Sigmoid colon (tissue), 7 donors: ENCODE results near the gene HELZ2. TPM values are rescaled to one million over a fixed set of nuclear protein-coding genes. Genes with fewer than 3 reads are reported as not detected.

Experiments used
- DNase-seq: peaks from one replicate; pipeline ENCODE4 v3.0.0-alpha.2; 2019
- H3K27ac ChIP-seq, 4 donors: fragments of 200-600 bp; sonication (generic); one replicate each; pipeline ENCODE4 v1.5.1; 2016 to 2019; ENCODE audit warnings: mild to moderate bottlenecking in 1 of 4
- H3K27me3 ChIP-seq, 3 donors: fragments of 200-600 bp; sonication (generic); one replicate each; pipeline ENCODE4 v1.5.1; 2019; ENCODE audit warnings: mild to moderate bottlenecking in 1 of 3
- H3K36me3 ChIP-seq, 4 donors: fragments of 200-600 bp; sonication (generic); one replicate each; pipeline ENCODE4 v1.5.1; 2016 to 2019
- H3K4me1 ChIP-seq, 4 donors: fragments of 200-600 bp; sonication (generic); one replicate each; pipeline ENCODE4 v1.5.1; 2017 to 2019
- H3K4me3 ChIP-seq, 4 donors: fragments of 200-600 bp; sonication (generic); one replicate each; pipeline ENCODE4 v1.5.1; 2017 to 2019; ENCODE audit warnings: mild to moderate bottlenecking in 2 of 4, moderate library complexity in 1 of 4
- H3K9me3 ChIP-seq, 4 donors: fragments of 200-600 bp in 3 of 4; sonication (generic) in 3 of 4; one replicate each; pipeline versions ENCODE4 v1.5.1 to v1.6.1; 2013 to 2019
- EP300 ChIP-seq, 4 donors: sonication (generic); formaldehyde crosslinking; IDR thresholded peaks; one replicate each; pipeline ENCODE4 v1.6.1; 2017; ENCODE audit warnings: antibody characterized with exemption in 4 of 4
- POLR2A ChIP-seq, 2 donors: fragments of 450-650 bp; IDR thresholded peaks; one replicate each; pipeline ENCODE4 v1.6.1; 2016; ENCODE audit warnings: antibody characterized with exemption in 2 of 2, mild to moderate bottlenecking in 2 of 2, moderate library complexity in 2 of 2
- POLR2AphosphoS5 ChIP-seq, 4 donors: sonication (generic); formaldehyde crosslinking; IDR thresholded peaks; one replicate each; pipeline ENCODE4 v1.6.1; 2017; ENCODE audit warnings: antibody characterized with exemption in 4 of 4
- WGBS, 2 donors: extraction: QIAGEN DNeasy Blood & Tissue Kit; methylation state at CpG; one replicate each; pipeline ENCODE4 v1.1.7; 2013; 5-methylcytosine and 5-hydroxymethylcytosine counted together
- intact Hi-C: fragments of 100-400 bp; cut with DNase I; formaldehyde crosslinking; loops from one replicate; pipeline ENCODE4 v1.15.1; 2023
- polyA plus RNA-seq, 3 donors: library from polyadenylated mRNA; stranded (reverse); fragments of 200-250 nt; gene quantifications; one replicate each; pipeline ENCODE4 v1.2.3, GENCODE V29; 2013
- total RNA-seq, 4 donors: library from RNA; depleted of rRNA; stranded (reverse); fragments of >200 nt; gene quantifications; one replicate each; pipeline ENCODE4 v1.1.0, GENCODE V29; 2016
- TF ChIP-seq, protein P1 (sequence below), 4 experiments: fragments of 450-650 bp in 3 of 4; fragments of 200-600 bp in 1 of 4; IDR thresholded peaks; one replicate each; pipeline ENCODE4 v1.5.1; 2016 to 2019; ENCODE audit warnings: antibody characterized with exemption in 4 of 4, mild to moderate bottlenecking in 3 of 4, moderate library complexity in 2 of 4
- donor health status: healthy with polysubstance abuse.
- donor health status: Bipolar disorder and iron deficiency.
- donor health status: healthy.

The HELZ2 gene
- total and polyA plus RNA-seq, 7 donors = 1.2 to 48.1 (median 13.6) TPM

DNA sequence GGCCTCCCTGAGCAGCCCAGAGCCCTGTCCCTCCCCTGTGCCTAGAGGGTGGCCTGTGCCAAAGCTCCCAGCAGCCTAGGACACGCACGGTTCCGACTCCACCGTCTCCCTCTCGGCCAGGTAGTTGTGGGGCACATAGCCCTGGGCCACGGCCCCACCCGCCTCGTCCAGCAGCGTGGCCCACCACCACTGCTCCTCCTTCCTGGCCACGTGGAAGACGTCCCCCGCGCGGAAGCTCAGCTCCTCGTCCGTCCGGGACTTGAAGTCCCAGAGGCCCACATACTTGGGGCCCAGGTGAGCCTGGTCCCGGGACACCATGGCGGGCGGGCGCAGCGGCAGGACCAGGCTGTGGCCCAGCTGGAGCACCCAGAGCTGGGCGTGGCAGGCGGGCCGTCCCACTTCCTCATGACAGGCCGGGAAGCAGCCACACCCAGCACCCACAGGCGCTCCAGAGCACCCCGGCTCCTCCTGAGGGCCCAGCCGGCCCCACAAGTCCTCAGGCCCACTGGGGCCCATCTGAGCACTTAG, 37.0 kb downstream of the HELZ2 start, which contains the start of gene PTK6:
Gene PTK6 (minus strand): TSS at position 380 of the 528 bp plus-strand sequence. CDS start 62 bp downstream, at position 318.
- Histone ChIP-seq H3K9me3 (no peaks in the 10 kb centered on the region), H3K4me1 (peaks cover 0 to 11% (median 9%) of the 10 kb centered on the region in 4 donors), H3K27ac (peak within 1 kb of the TSS in 3 of 4 donors; percentile 26 to 46 (median 31)), H3K4me3 (peak within 1 kb of the TSS in 3 of 4 donors; percentile 20 to 34 (median 26)), H3K27me3 (peaks cover 13 to 53% (median 41%) of the 10 kb centered on the region in 3 donors), H3K36me3 (no peaks in the 10 kb centered on the region)
- 10 to 52% methylated on average over 29 of the region's 29 CpGs for WGBS, 2 donors
- intact Hi-C loops = no loop called here
- no peak for DNase-seq
- TF ChIP-seq, protein P1, sequence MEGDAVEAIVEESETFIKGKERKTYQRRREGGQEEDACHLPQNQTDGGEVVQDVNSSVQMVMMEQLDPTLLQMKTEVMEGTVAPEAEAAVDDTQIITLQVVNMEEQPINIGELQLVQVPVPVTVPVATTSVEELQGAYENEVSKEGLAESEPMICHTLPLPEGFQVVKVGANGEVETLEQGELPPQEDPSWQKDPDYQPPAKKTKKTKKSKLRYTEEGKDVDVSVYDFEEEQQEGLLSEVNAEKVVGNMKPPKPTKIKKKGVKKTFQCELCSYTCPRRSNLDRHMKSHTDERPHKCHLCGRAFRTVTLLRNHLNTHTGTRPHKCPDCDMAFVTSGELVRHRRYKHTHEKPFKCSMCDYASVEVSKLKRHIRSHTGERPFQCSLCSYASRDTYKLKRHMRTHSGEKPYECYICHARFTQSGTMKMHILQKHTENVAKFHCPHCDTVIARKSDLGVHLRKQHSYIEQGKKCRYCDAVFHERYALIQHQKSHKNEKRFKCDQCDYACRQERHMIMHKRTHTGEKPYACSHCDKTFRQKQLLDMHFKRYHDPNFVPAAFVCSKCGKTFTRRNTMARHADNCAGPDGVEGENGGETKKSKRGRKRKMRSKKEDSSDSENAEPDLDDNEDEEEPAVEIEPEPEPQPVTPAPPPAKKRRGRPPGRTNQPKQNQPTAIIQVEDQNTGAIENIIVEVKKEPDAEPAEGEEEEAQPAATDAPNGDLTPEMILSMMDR (IDR thresholded peaks at IDR 0.05) = no peak
- TF ChIP-seq POLR2AphosphoS5 (IDR thresholded peaks at IDR 0.05) (no peak), EP300 (IDR thresholded peaks at IDR 0.05) (no peak), POLR2A (IDR thresholded peaks at IDR 0.05) (peak in 1 of 2 donors; percentile 44)

GRCh38 chr20:63536241-63536977, 37.6 kb downstream of the HELZ2 start:
- Histone ChIP-seq H3K27me3 (peaks cover 13 to 53% (median 41%) of the 10 kb centered on the region in 3 donors), H3K36me3 (no peaks in the 10 kb centered on the region), H3K4me3 (peak overlapping the region in 1 of 4 donors; percentile 9), H3K4me1 (peaks cover 0 to 11% (median 9%) of the 10 kb centered on the region in 4 donors), H3K27ac (peak overlapping the region in 1 of 4 donors; percentile 26), H3K9me3 (no peaks in the 10 kb centered on the region)
- 13 to 65% methylated on average over 35 of the region's 35 CpGs for WGBS, 2 donors
- intact Hi-C loops = no loop called here
- DNase-seq = no peak
- TF ChIP-seq EP300 (IDR thresholded peaks at IDR 0.05) (no peak), POLR2A (IDR thresholded peaks at IDR 0.05) (no peak), POLR2AphosphoS5 (IDR thresholded peaks at IDR 0.05) (no peak)
- TF ChIP-seq, protein P1 (IDR thresholded peaks at IDR 0.05) = no peak

- TF ChIP-seq EP300 (IDR thresholded peaks at IDR 0.05) (no peak), POLR2AphosphoS5 (IDR thresholded peaks at IDR 0.05) (peak in 1 of 4 donors; percentile 39), POLR2A (IDR thresholded peaks at IDR 0.05) (peak in 1 of 2 donors; percentile 62)
- TF ChIP-seq, protein P1 (IDR thresholded peaks at IDR 0.05) = no peak
- DNase-seq = no peak
- Histone ChIP-seq H3K27ac (no peak overlapping the region), H3K27me3 (peaks cover 13 to 53% (median 41%) of the 10 kb centered on the region in 3 donors), H3K36me3 (no peaks in the 10 kb centered on the region), H3K9me3 (no peaks in the 10 kb centered on the region), H3K4me3 (no peak overlapping the region), H3K4me1 (peaks cover 0 to 11% (median 9%) of the 10 kb centered on the region in 4 donors)
- 11 to 62% methylated on average over 49 of the region's 49 CpGs for WGBS, 2 donors
- intact Hi-C loops = no loop called here
Measured at GRCh38 chr20:63534831-63535651, 39.0 kb downstream of the HELZ2 start.

DNA sequence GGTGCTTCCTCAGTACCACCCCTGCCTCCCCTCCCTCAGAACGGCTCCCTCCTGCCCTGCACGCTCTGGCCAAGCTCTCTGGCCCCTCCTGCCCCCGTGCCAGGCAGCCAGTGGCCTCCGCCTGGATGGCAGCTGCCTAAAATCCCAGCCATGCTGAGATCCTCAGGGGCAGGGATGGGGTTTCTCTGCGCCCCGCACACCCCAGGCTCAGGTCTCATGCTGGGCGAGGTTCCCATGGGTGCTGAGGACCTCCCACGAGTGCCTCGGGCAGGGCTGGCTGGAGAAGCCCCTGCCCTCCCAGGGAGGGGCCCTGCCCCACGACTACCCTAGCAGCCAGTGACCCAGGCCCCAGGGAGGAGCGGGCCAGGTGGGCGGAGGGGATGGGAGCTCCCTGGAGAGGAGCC, 39.6 kb downstream of the HELZ2 start:
- intact Hi-C loops = no loop called here
- no peaks in the 10 kb centered on the region for H3K9me3 ChIP-seq
- H3K27ac ChIP-seq = no peak overlapping the region
- peaks cover 13 to 53% (median 41%) of the 10 kb centered on the region in 3 donors for H3K27me3 ChIP-seq
- 34 to 67% methylated on average over 12 of the region's 12 CpGs for WGBS, 2 donors
- no peaks in the 10 kb centered on the region for H3K36me3 ChIP-seq
- TF ChIP-seq, protein P1 (IDR thresholded peaks at IDR 0.05) = no peak
- TF ChIP-seq POLR2AphosphoS5 (IDR thresholded peaks at IDR 0.05) (no peak), EP300 (IDR thresholded peaks at IDR 0.05) (no peak), POLR2A (IDR thresholded peaks at IDR 0.05) (no peak)
- peaks cover 0 to 11% (median 9%) of the 10 kb centered on the region in 4 donors for H3K4me1 ChIP-seq
- no peak overlapping the region for H3K4me3 ChIP-seq
- DNase-seq = no peak
